Stomach (tissue), 9 donors: ENCODE data around the gene THSD4. TPM values are rescaled to one million over a fixed set of nuclear protein-coding genes. Genes with fewer than 3 reads are reported as not detected.
"Not testable (repeated sequence)": the region's sequence is repeated elsewhere in the genome, so short reads cannot be mapped to it uniquely, and the experiment has no call there.

Experiments used
- DNase-seq, 2 donors: peaks; one replicate each; pipeline versions ENCODE4 v3.0.0 to v3.0.0-alpha.2; 2013 to 2019
- H3K27ac ChIP-seq, 5 donors: fragments of 200-600 bp in 4 of 5; sonication (generic) in 4 of 5; one replicate each; pipeline ENCODE4 v1.5.1; 2013 to 2019; ENCODE audit warnings: mild to moderate bottlenecking in 1 of 5, moderate library complexity in 1 of 5
- H3K27me3 ChIP-seq, 3 donors: fragments of 200-600 bp; sonication (generic); one replicate each; pipeline ENCODE4 v1.5.1; 2017 to 2019; ENCODE audit warnings: mixed run types in 1 of 3
- H3K36me3 ChIP-seq, 4 donors: fragments of 200-600 bp; sonication (generic); 1 replicate in 3 of 4; 2 replicates in 1 of 4; pipeline ENCODE4 v1.5.1; 2016 to 2019
- H3K4me1 ChIP-seq, 4 donors: fragments of 200-600 bp; sonication (generic); one replicate each; pipeline ENCODE4 v1.5.1; 2016 to 2019
- H3K4me3 ChIP-seq, 4 donors: fragments of 200-600 bp; sonication (generic) in 3 of 4; one replicate each; pipeline ENCODE4 v1.5.1; 2016 to 2019; ENCODE audit warnings: mild to moderate bottlenecking in 1 of 4
- H3K9me3 ChIP-seq, 4 donors: fragments of 200-600 bp; sonication (generic); one replicate each; pipeline ENCODE4 v1.5.1; 2016 to 2019
- CTCF ChIP-seq, 7 experiments: fragments of 450-650 bp in 4 of 7; fragments of 200-600 bp in 3 of 7; sonication (generic) in 3 of 7; IDR thresholded peaks; one replicate each; pipeline ENCODE4 v1.5.1; 2016 to 2019; ENCODE audit warnings: antibody characterized with exemption in 7 of 7, control low read depth in 2 of 7, mild to moderate bottlenecking in 1 of 7
- EP300 ChIP-seq: sonication (generic); formaldehyde crosslinking; IDR thresholded peaks from one replicate; pipeline ENCODE4 v1.6.1; 2017; ENCODE audit warnings: antibody characterized with exemption
- POLR2A ChIP-seq, 4 donors: fragments of 450-650 bp; IDR thresholded peaks; one replicate each; pipeline ENCODE4 v1.6.1; 2016; ENCODE audit warnings: antibody characterized with exemption in 4 of 4, control low read depth in 2 of 4, mild to moderate bottlenecking in 1 of 4, moderate library complexity in 1 of 4
- POLR2AphosphoS5 ChIP-seq, 3 donors: sonication (generic); formaldehyde crosslinking; IDR thresholded peaks; one replicate each; pipeline ENCODE4 v1.6.1; 2016; ENCODE audit warnings: antibody characterized with exemption in 3 of 3
- WGBS, 5 donors: extraction: QIAGEN DNeasy Blood & Tissue Kit in 3 of 5; methylation state at CpG; one replicate each; pipeline versions ENCODE4 v1.1.5 to v1.1.7; 2013 to 2018; 5-methylcytosine and 5-hydroxymethylcytosine counted together
- intact Hi-C: fragments of 100-400 bp; cut with DNase I; formaldehyde crosslinking; loops from one replicate; pipeline ENCODE4 v1.15.1; 2023; ENCODE audit warnings: low total_unique reads
- polyA plus RNA-seq, 3 donors: library from polyadenylated mRNA; stranded (reverse); fragments of 200-250 nt; gene quantifications; one replicate each; pipeline ENCODE4 v1.2.3, GENCODE V29; 2013
- total RNA-seq, 5 donors: library from RNA; depleted of rRNA; stranded (reverse); fragments of >200 nt; gene quantifications; one replicate each; pipeline versions ENCODE4 v1.1.0 to v1.2.3, GENCODE V29; 2014 to 2016
- donor health status: healthy with polysubstance abuse.
- donor health status: Bipolar disorder and iron deficiency.
- donor health status: healthy.

THSD4 gene
- total and polyA plus RNA-seq, 8 donors: 1.8 to 79.4 (median 22.0) TPM

GRCh38 chr15:71171195-71171594 is 55.9 kb downstream of the THSD4 start:
- no peak overlapping the region for H3K4me3 ChIP-seq
- intact Hi-C loops: no loop called here
- no peaks in the 10 kb centered on the region for H3K27me3 ChIP-seq
- peaks cover 0 to 10% (median 0%) of the 10 kb centered on the region in 4 donors for H3K9me3 ChIP-seq
- DNase-seq: no peak
- no peak overlapping the region for H3K27ac ChIP-seq
- TF ChIP-seq POLR2A (IDR thresholded peaks at IDR 0.05): no peak
- no peak for TF ChIP-seq CTCF (IDR thresholded peaks at IDR 0.05)
- no peak for TF ChIP-seq POLR2AphosphoS5 (IDR thresholded peaks at IDR 0.05)
- TF ChIP-seq EP300: no peak
- peaks cover 0 to 12% (median 0%) of the 10 kb centered on the region in 4 donors for H3K4me1 ChIP-seq
- H3K36me3 ChIP-seq: no peaks in the 10 kb centered on the region

- H3K27ac ChIP-seq, DNase-seq, H3K27me3 ChIP-seq, H3K4me3 ChIP-seq, H3K9me3 ChIP-seq, intact Hi-C loops, H3K36me3 ChIP-seq, H3K4me1 ChIP-seq: not testable (repeated sequence)
- 44 to 100% (median 65%) methylated on average over 2 to 7 of the region's 17 CpGs for WGBS, 5 donors
These were observed 59.1 kb downstream of the THSD4 start for GRCh38 chr15:71174360-71174759.

- Histone ChIP-seq H3K4me1 (no peaks in the 10 kb centered on the region), H3K4me3 (no peak overlapping the region), H3K36me3 (no peaks in the 10 kb centered on the region), H3K27me3 (no peaks in the 10 kb centered on the region), H3K9me3 (no peaks in the 10 kb centered on the region), H3K27ac (no peak overlapping the region)
- TF ChIP-seq POLR2AphosphoS5 (IDR thresholded peaks at IDR 0.05): no peak
- no peak for TF ChIP-seq CTCF (IDR thresholded peaks at IDR 0.05)
- TF ChIP-seq POLR2A (IDR thresholded peaks at IDR 0.05): no peak
- no peak for TF ChIP-seq EP300
- DNase-seq: peak in 1 of 2 donors; percentile 44
- WGBS, 5 donors: 62 to 75% (median 67%) methylated on average over 3 of the region's 3 CpGs
- intact Hi-C loops: no loop called here
These were observed 65.9 kb downstream of the THSD4 start for GRCh38 chr15:71180986-71181853.

DNA sequence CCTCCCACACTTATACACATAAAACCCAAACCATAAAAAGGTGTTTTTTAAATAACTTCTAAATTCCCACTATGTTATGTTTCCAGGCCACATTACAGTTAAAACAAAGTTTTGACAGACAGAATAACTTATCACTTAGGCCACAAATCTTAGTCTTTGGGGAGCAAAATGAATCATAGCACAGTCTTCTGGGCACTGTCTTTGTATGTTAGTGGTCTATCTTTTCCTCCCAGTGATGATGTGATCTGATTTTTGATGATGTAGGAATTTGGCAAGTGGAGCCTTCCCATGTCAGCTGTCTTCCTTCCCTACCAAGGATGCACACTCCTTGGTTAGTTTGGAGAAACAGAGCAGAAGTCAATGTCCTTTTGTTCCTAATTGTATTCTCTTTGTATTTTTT is 67.3 kb downstream of the THSD4 start:
- Histone ChIP-seq H3K27ac (no peak overlapping the region), H3K4me3 (no peak overlapping the region), H3K27me3 (no peaks in the 10 kb centered on the region), H3K9me3 (no peaks in the 10 kb centered on the region), H3K4me1 (no peaks in the 10 kb centered on the region), H3K36me3 (no peaks in the 10 kb centered on the region)
- intact Hi-C loops: no loop called here
- TF ChIP-seq EP300 (no peak), POLR2A (IDR thresholded peaks at IDR 0.05) (no peak), CTCF (IDR thresholded peaks at IDR 0.05) (no peak), POLR2AphosphoS5 (IDR thresholded peaks at IDR 0.05) (no peak)
- DNase-seq: no peak

GRCh38 chr15:71183063-71183462 is 67.8 kb downstream of the THSD4 start:
- Histone ChIP-seq H3K4me3 (no peak overlapping the region), H3K9me3 (no peaks in the 10 kb centered on the region), H3K27ac (no peak overlapping the region), H3K36me3 (no peaks in the 10 kb centered on the region), H3K4me1 (no peaks in the 10 kb centered on the region), H3K27me3 (no peaks in the 10 kb centered on the region)
- DNase-seq: no peak
- intact Hi-C loops: no loop called here
- TF ChIP-seq POLR2AphosphoS5 (IDR thresholded peaks at IDR 0.05) (no peak), EP300 (no peak), POLR2A (IDR thresholded peaks at IDR 0.05) (no peak), CTCF (IDR thresholded peaks at IDR 0.05) (no peak)
- WGBS, 5 donors: 82 to 98% (median 91%) methylated on average over 9 of the region's 9 CpGs
